ENCODE data around the gene APCDD1.

GRCh38 chr18:10418836-10419235, 35.6 kb upstream of the APCDD1 start:
- TF ChIP-seq, protein P1, sequence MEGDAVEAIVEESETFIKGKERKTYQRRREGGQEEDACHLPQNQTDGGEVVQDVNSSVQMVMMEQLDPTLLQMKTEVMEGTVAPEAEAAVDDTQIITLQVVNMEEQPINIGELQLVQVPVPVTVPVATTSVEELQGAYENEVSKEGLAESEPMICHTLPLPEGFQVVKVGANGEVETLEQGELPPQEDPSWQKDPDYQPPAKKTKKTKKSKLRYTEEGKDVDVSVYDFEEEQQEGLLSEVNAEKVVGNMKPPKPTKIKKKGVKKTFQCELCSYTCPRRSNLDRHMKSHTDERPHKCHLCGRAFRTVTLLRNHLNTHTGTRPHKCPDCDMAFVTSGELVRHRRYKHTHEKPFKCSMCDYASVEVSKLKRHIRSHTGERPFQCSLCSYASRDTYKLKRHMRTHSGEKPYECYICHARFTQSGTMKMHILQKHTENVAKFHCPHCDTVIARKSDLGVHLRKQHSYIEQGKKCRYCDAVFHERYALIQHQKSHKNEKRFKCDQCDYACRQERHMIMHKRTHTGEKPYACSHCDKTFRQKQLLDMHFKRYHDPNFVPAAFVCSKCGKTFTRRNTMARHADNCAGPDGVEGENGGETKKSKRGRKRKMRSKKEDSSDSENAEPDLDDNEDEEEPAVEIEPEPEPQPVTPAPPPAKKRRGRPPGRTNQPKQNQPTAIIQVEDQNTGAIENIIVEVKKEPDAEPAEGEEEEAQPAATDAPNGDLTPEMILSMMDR (IDR thresholded peaks at IDR 0.05; ENCODE audit: poor library complexity), result no peak
- TF ChIP-seq EZH2phosphoT487 (IDR thresholded peaks at IDR 0.05; ENCODE audit: low read depth, severe bottlenecking, unreplicated experiment), result no peak

Measured in hepatocyte (in vitro differentiated cells).